ENCODE measurements around the gene POLDIP2.

The POLDIP2 gene

DNA sequence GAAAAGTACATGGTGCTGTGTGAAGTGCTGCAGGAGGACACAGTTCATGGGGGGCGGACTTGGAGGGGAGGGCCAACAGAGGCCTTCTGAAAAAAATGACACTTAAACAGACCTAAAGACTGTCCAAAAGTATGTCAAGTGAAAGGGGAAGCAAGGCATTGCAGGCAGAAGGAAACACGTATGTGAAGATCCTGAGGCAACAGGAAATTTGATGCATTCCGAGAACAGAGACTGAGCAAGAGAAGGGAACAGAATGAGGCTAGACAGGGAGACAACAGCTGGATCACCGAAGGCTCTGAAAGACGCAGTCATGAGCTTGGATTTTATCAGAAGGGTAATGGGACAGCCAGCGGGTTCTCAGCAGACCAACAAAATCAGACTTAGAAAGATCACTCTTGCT is 23.2 kb downstream of the POLDIP2 start:
- peaks cover 4% of the 10 kb centered on the region; the same call in 1 of the 2 replicates for H3K36me3 ChIP-seq (ENCODE audit: insufficient read depth, low read length)
- no peaks in the 10 kb centered on the region for H3K9me3 ChIP-seq (ENCODE audit: insufficient read depth, low read depth, low read length)
- no peaks in the 10 kb centered on the region for H3K27me3 ChIP-seq (ENCODE audit: insufficient read depth, low read length, poor library complexity, severe bottlenecking)
- peaks cover 4% of the 10 kb centered on the region for H4K20me1 ChIP-seq (ENCODE audit: insufficient read depth, low read length, poor library complexity, severe bottlenecking)
- peak overlapping the region; percentile 97 for H3K4me3 ChIP-seq (ENCODE audit: low read length, poor library complexity, severe bottlenecking)
- no peak overlapping the region for H2AFZ ChIP-seq (ENCODE audit: low read length)
- H3K9ac ChIP-seq (ENCODE audit: low read depth, low read length, poor library complexity, severe bottlenecking): peak overlapping the region; percentile 74
- no peaks in the 10 kb centered on the region for H3F3A ChIP-seq (ENCODE audit: low read depth)
- no peak for TF ChIP-seq EZH2phosphoT487 (IDR thresholded peaks at IDR 0.05; ENCODE audit: borderline replicate concordance)
- TF ChIP-seq, protein P1, sequence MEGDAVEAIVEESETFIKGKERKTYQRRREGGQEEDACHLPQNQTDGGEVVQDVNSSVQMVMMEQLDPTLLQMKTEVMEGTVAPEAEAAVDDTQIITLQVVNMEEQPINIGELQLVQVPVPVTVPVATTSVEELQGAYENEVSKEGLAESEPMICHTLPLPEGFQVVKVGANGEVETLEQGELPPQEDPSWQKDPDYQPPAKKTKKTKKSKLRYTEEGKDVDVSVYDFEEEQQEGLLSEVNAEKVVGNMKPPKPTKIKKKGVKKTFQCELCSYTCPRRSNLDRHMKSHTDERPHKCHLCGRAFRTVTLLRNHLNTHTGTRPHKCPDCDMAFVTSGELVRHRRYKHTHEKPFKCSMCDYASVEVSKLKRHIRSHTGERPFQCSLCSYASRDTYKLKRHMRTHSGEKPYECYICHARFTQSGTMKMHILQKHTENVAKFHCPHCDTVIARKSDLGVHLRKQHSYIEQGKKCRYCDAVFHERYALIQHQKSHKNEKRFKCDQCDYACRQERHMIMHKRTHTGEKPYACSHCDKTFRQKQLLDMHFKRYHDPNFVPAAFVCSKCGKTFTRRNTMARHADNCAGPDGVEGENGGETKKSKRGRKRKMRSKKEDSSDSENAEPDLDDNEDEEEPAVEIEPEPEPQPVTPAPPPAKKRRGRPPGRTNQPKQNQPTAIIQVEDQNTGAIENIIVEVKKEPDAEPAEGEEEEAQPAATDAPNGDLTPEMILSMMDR (conservative IDR thresholded peaks at IDR 0.05; ENCODE audit: low read length): no peak
- peaks cover 36% of the 10 kb centered on the region; the same call in 1 of the 2 replicates for H3K79me2 ChIP-seq (ENCODE audit: insufficient read depth, low read length)
- peak overlapping the region; percentile 84 for H3K4me2 ChIP-seq (ENCODE audit: low read depth, low read length, poor library complexity, severe bottlenecking)
- H3K9me2 ChIP-seq (replicated peaks; ENCODE audit: low read depth, low read length): no peaks in the 10 kb centered on the region
- peaks cover 24% of the 10 kb centered on the region for H3K4me1 ChIP-seq (ENCODE audit: insufficient read depth, low read length, poor library complexity, severe bottlenecking)

DNA sequence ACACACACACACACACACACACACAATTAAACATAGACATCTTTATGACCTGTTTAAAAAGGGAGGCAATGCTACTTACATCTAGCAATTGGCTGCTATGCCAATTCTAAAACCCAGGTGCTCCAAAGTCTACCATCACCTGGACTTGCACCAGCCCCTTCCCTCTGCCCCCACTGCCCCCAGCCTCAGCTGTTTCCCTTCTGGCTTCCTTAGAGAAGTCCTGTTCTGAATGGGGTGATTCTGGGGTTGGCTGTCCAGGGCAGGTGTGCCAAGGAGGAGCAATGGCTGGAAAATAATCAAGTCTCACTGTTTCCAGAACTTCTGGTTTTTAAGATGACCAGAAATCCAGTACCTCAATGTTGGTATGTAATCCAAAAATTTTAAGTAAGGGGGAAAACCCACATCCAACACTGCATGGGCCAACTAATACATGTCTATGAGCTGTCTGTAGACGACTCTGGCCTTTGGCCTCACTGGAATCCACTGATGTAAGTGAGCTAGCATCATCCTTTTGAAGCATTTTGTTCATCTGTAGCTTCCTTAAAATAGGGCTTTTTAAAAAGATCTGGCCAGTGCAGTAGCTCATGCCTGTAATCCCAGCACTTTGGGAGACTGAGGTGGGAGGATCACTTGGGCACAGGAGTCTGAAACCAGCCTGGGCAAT is 24.1 kb downstream of the POLDIP2 start:
- no peaks in the 10 kb centered on the region for H3F3A ChIP-seq (ENCODE audit: low read depth)
- peak overlapping the region; percentile 20 for H3K4me2 ChIP-seq (ENCODE audit: low read depth, low read length, poor library complexity, severe bottlenecking)
- TF ChIP-seq EZH2phosphoT487 (IDR thresholded peaks at IDR 0.05; ENCODE audit: borderline replicate concordance): no peak
- TF ChIP-seq, protein P1 (conservative IDR thresholded peaks at IDR 0.05; ENCODE audit: low read length): no peak
- no peaks in the 10 kb centered on the region for H3K27me3 ChIP-seq (ENCODE audit: insufficient read depth, low read length, poor library complexity, severe bottlenecking)
- H3K9me3 ChIP-seq (ENCODE audit: insufficient read depth, low read depth, low read length): no peaks in the 10 kb centered on the region
- peaks cover 24% of the 10 kb centered on the region for H3K4me1 ChIP-seq (ENCODE audit: insufficient read depth, low read length, poor library complexity, severe bottlenecking)
- no peak overlapping the region for H2AFZ ChIP-seq (ENCODE audit: low read length)
- peak overlapping the region; percentile 74 for H3K9ac ChIP-seq (ENCODE audit: low read depth, low read length, poor library complexity, severe bottlenecking)
- H3K36me3 ChIP-seq (ENCODE audit: insufficient read depth, low read length): peaks cover 13% of the 10 kb centered on the region; the same call in 1 of the 2 replicates
- no peaks in the 10 kb centered on the region for H3K9me2 ChIP-seq (replicated peaks; ENCODE audit: low read depth, low read length)
- no peak overlapping the region for H3K4me3 ChIP-seq (ENCODE audit: low read length, poor library complexity, severe bottlenecking)
- peaks cover 4% of the 10 kb centered on the region for H4K20me1 ChIP-seq (ENCODE audit: insufficient read depth, low read length, poor library complexity, severe bottlenecking)
- H3K79me2 ChIP-seq (ENCODE audit: insufficient read depth, low read length): peaks cover 36% of the 10 kb centered on the region; the same call in 1 of the 2 replicates

DNA sequence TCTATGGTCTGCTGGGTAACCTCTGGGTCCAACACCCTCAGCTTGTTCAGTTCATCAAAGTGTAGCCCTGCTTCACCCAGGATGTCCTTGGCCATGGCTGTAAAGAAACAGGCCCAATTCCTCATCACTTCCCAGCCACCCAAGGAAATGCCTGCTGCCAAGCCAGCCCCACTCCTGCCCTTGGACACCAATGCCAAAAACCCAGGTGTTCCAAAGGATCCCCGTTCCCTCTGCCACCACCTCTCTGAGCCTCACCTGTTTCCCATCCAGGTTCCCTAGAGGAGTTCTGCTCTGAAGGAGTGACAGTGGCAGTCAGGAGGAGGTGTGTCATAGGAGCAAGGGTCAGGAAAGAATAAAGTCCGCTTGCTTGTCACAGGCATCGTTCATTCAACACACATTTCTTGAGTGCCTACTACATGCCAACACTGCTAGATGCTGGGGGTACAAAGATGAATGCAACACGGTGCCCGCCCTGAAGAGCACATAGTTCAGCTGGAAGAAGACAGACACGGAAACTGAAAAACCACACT is 25.4 kb downstream of the POLDIP2 start:
- Histone ChIP-seq H3K9ac (ENCODE audit: low read depth, low read length, poor library complexity, severe bottlenecking) (no peak overlapping the region), H3K9me2 (replicated peaks; ENCODE audit: low read depth, low read length) (no peaks in the 10 kb centered on the region), H3K9me3 (ENCODE audit: insufficient read depth, low read depth, low read length) (no peaks in the 10 kb centered on the region), H3K27me3 (ENCODE audit: insufficient read depth, low read length, poor library complexity, severe bottlenecking) (no peaks in the 10 kb centered on the region), H4K20me1 (ENCODE audit: insufficient read depth, low read length, poor library complexity, severe bottlenecking) (peaks cover 4% of the 10 kb centered on the region), H2AFZ (ENCODE audit: low read length) (no peak overlapping the region), H3K4me2 (ENCODE audit: low read depth, low read length, poor library complexity, severe bottlenecking) (no peak overlapping the region), H3K36me3 (ENCODE audit: insufficient read depth, low read length) (peaks cover 26% of the 10 kb centered on the region; the same call in 1 of the 2 replicates), H3K4me1 (ENCODE audit: insufficient read depth, low read length, poor library complexity, severe bottlenecking) (peaks cover 20% of the 10 kb centered on the region), H3K79me2 (ENCODE audit: insufficient read depth, low read length) (peaks cover 27% of the 10 kb centered on the region; the same call in 1 of the 2 replicates), H3F3A (ENCODE audit: low read depth) (no peaks in the 10 kb centered on the region; the same call in 1 of the 2 replicates), H3K4me3 (ENCODE audit: low read length, poor library complexity, severe bottlenecking) (no peak overlapping the region)
- no peak for TF ChIP-seq EZH2phosphoT487 (IDR thresholded peaks at IDR 0.05; ENCODE audit: borderline replicate concordance)
- TF ChIP-seq, protein P1 (conservative IDR thresholded peaks at IDR 0.05; ENCODE audit: low read length): no peak
